CD4-positive, alpha-beta T cell treated with Interleukin-15 for 1 hour (primary cell): ENCODE results near the gene DHX16.
"Not testable (repeated sequence)": the region's sequence is repeated elsewhere in the genome, so short reads cannot be mapped to it uniquely, and the experiment has no call there.

ENCODE experiments used
- DNase-seq: peaks from one replicate; pipeline ENCODE4 v3.0.0-alpha.2; 2020

The DHX16 gene

DNA sequence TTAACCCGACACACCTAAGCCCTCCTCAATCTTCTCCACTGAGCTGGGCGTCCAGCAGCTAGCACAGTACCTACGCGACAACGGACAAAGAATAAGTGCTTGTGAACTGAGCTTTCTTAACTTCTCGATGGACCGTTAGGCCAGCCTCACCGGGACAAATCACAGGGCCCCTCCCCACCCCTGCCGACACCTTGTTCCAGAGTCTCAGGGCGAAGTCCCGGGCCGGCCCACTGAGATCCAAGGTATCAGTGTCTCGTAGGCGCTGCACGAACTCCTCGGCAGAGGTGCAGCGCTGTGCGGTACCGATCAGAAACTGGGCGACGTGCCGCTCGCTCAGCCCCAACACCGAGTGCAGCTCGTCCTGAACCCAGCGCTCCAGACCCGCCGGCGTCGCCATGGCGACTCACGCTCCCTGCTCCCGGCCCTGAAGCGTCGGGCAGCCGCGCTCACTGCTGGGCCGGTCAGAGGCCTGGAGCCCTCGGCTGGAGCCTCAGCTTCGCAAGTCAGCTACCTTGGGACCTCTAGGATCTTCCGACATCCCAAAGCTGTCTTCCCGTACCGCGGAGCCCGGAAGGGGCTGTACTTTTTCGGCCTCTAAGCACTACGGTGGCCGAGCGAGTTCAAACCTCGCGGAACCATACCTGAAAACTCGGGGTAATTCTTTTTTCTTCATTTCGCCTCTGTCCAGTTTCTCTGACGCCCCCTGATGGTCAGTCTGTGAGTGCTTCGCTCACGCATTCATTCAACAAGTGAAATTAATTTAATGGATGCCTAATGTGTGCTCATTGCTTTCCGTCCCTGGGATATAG lies at the start of gene DHX16:
Gene DHX16 (minus strand): TSS at position 562 of the 809 bp plus-strand sequence. CDS start 165 bp downstream, at position 397.
- peak; percentile 91 for DNase-seq

DNA sequence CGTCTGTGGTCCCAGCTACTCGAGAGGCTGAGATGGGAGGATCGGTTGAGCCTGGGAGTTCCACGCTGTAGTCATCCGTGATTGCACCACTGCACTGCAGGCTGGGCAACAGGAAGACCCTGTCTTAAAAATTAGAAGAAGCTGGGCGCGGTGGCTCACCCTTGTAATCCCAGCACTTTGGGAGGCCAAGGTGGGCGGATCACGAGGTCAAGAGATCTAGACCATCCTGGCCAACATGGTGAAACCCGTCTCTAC lies 49.1 kb upstream of the DHX16 start:
- DNase-seq = peak; percentile 59

DNA sequence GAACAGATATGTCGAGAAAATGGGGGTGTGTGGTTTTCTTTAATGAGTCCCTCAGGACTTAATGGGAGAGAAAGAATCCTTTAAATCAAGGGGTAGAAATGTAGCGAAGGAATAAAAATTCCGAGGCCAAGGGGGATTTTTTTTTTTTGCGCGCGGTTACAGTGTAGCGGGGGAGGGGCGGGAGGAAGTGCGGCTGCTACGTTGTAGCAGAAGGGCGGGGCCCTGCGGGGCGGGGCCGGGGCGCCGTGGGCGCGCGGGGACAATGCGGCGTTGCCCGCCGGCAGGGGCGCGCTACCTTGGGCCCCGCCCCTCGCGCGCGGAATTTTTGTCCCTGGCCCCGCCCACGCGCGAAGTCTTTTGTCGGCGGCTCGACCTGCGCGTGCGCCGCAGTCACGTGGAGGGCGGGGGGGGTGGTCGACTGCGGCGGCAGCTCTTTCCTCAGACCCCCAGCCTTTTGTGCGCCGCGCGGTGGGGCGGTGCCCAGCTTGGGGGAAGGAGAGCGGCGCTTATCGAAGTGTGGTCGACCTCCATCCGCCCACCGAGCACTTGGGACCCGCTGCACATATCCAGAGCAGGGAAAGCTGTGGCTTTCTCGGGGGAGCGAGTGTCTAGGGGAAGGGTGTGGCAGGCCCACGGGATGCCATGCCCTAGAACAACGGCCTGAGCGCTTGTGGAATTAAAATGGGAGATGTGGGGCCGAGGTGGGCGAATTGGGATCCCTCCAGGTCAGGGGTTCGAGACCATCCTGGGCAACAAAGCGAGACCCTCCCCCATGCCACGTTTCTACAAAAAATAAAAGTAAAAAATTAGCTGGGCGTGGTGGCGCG lies 48.6 kb upstream of the DHX16 start:
- peak; percentile 93 for DNase-seq

GRCh38 chr6:30720738-30721197 lies 48.0 kb upstream of the DHX16 start:
- peak; percentile 59 for DNase-seq

- DNase-seq = peak; percentile 96
Observed at GRCh38 chr6:30719791-30720737, 47.3 kb upstream of the DHX16 start, which contains the start of gene TUBB. Gene TUBB (plus strand): TSS chr6:30720352. CDS start chr6:30720507, 155 bp downstream.

- no peak for DNase-seq
Observed at GRCh38 chr6:30719356-30719755, 46.5 kb upstream of the DHX16 start.

DNA sequence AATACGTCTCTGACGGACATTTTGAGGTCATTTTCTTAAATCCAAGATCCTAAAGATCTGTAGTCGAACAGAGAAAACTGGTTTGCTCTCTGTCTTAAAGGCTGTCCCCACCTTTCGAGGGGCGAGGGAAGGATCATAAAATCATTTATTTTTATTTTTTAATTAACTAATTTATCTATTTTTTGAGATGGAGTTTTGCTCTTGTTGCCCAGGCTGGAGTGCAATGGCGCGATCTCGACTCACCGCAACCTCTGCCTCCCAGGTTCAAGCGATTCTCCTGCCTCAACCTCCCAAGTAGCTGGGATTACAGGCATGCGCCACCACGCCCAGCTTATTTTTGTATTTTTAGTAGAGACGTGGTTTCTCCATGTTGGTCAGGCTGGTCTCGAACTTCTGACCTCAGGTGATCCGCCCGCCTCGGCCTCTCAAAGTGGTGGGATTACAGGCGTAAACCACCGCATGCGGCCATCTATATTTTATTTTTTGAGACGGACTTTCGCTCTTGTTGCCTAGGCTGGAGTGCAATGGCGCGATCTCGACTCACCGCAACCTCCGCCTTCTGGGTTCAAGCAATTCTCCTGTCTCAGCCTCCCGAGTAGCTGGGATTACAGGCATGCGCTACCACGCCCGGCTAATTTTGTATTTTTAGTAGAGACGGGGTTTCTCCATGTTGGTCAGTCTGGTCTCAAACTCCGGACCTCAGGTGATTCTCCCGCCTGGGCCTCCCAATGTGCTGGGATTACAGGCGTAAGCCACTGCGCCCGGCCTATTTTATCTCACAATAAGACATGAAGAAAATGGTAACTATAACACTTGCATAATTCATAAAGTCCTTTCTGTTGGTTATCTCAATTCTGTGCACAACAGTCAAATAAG lies 45.3 kb upstream of the DHX16 start:
- DNase-seq = not testable (repeated sequence)

GRCh38 chr6:30717129-30717844 lies 44.5 kb upstream of the DHX16 start, which contains the start of gene MDC1:
Gene MDC1 (minus strand): TSS chr6:30717281. CDS start chr6:30715175, 2,106 bp downstream.
- peak; percentile 100 for DNase-seq

GRCh38 chr6:30716879-30717128 lies 44.0 kb upstream of the DHX16 start:
- DNase-seq = no peak

DNA sequence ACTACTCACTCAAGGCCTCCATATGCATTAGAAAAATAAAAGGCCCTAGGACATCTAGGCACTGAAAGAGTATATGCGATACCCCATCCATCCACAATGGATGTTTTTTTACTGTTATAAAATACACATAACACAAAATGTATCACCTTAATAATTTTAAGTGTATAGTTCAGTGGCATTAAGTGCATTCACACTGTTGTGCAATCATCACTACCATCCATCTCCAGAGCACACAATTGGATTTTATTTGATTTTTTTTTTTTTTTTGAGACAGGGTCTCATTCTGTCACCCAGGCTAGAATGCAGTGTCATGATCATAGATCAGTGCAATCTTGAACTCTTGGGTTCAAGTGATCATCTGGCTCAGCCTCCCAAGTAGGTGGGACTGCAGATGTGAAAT lies 41.5 kb upstream of the DHX16 start:
- DNase-seq = no peak

DNA sequence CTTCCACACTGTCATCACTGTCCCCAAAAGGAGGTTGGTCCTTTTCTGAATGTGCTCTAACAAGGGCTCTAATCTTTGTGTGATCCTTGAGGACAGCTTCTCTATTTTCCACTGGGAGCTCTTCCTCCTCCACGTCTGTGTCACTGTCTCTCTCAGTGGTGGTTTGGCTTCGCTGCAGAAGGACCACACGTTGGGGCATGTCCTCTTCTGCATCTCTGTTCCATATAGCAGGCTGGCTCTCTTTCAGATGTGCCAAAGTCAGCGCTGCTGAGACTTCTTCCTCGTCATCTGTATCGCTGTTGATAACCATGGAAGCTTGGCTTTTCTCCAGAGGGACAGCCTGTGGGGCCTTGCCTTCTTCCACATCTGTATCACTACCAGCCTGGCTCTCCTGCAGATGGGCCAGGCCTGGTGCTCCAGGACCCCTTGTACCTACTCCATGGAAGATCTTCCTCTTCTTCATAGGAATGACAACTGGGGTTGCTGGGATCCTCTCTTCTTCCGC lies 39.7 kb upstream of the DHX16 start:
- DNase-seq = no peak

DNA sequence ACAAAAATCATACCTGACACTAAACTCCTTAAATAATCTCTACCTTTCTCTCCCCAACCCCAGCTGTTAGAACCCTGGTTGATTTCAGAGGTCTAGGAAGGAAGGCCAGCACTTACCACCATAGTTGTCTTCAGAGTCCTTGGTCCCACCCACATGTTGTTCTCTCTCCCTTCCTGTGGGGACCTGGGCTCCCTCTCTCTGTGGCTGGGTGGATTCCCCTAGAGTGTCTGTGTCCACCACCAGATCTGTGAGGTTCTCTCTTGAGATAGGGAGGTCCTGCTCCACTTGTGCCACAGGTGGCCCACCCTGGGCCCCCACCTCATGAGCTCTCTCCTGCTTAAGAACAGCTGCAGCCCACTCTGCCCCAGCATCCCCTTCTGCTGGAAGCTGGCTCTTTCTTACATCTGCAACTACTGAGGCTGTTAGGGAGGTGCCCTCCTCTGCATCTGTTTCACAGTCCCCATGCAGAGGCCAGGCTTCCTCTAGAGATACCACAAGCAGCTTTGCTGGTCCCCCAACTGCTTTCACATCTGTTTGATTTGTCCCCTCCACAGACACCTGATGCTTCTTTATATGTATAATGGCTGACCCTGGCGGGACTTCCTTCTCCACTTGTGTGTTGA lies 39.1 kb upstream of the DHX16 start:
- no peak for DNase-seq

- no peak for DNase-seq
Observed at GRCh38 chr6:30709101-30709868, 36.5 kb upstream of the DHX16 start.

DNA sequence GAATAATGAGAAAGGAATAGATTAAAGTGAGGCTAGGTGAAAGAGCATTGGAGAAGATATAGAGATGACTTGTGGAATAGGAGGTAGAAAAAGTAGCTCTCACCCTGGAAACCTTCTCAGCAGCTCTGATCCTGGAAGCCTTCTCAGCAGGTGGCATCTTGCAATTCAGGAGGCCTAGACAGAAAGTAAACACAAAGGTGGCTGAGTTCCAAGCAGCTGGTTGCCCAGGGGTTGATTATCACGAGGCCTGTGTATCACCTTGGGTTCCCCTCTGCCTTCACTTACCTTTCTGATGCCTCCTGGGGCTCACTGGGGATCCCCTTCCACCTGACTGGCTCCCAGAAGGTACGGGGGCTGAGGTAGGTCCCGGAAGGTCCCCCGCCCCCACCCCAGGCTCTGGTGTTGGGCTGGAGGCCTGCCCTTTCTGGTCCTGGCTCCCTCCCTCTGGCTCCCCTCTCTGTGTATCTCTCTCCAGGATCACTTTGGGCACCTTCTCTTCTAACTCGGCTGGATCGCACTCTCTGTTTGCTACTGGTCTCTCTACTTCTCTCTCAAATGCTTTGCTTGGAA lies 34.6 kb upstream of the DHX16 start:
- DNase-seq = no peak

DNA sequence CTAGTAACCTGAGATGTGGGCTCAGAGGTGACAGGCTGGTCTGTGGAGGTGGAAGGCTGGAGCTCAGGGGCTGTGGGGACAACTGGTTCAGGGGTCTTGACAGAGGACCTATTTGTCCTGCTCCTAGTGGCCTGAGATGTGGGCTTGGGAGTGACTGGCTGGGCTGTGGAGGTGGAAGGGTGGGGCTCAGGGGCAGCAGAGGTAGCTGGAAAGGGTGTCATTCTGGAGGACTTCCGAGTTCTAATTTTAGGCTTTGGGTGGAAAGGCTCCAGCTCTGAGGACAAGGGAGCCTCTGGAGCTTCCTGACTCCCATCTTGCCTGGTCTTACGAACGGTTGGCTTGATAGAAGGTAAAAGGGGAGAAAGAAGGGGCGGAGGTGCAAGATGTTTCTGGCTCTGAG lies 32.8 kb upstream of the DHX16 start:
- no peak for DNase-seq

DNA sequence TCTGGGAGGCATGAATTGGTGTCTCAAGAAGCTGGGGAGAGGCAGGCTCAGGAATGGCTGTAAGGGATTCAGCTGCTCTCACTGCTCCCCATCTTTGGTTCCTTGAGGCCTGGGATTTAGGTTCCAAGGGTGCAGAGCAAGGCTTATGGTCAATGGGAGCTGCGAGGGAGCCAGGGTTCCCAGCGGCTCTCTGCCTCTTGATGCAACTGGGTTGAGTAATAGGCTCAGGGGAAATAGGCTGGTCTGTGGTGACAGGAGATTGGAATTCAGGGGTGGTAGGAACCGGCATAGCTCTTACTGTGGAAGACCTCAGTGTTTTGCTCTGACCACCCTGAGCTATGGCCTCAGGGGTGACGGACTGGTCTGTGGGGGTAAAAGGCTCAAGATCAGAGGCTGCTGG lies 31.0 kb upstream of the DHX16 start:
- DNase-seq = no peak

DNA sequence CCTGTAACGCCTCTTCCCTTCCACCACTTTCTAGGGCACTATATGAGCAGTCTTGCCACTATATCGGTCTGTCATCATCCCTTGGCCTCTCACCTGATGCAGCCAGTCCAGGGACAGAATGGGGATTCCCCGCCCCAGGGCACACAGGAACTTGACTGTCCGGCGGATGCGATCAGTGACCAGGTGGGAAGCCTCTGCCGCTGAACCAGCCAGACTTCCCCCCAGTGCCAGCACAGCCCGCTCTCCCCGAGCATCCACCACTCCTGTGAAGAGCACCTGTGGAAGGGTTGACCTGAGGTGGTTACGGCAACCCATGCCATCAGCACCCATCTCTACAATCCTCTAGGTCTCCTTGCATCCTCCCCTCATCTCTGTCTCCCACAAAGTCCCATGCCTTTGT lies 30.2 kb upstream of the DHX16 start:
- no peak for DNase-seq

DNA sequence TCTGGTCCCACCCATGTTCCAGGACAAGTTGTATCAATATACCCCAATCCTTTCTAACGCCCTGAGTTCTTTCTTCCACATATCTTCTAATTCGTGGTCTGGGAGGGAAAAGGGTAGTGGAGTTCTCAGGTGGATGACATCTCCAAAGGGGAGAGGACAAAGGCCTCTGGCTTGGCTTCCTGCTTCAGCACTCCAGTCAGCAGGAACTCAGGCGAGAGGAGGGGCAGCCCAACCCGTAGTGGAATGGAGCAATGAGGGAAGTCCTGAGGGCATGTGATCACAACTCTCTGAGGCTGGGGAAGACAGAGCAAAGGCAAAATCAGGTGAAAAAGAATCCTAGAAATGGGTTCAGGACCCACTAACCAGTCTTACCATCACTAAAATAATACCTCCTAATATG lies 27.5 kb upstream of the DHX16 start:
- peak; percentile 32 for DNase-seq

DNA sequence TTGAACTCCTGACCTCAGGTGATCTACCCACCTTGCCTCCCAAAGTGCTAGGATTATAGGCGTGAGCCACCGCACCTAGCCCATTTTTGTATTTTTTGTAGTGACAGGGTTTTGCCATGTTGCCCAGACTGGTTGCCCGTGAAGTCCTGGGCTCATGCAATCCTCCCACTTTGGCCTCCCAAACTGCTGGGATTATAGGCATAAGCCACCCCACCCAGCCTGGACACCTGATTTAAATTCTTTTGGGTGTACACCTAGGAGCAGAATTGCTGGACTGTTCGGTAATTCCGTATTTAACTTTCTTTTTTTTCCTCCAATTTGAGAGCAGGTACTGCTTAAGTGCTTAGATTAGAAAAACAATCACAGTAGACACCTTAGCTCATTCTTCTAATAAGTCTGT lies 23.6 kb upstream of the DHX16 start:
- no peak for DNase-seq
